ENCODE results near the gene PRC1.
"Not testable (repeated sequence)": the region's sequence is repeated elsewhere in the genome, so short reads cannot be mapped to it uniquely, and the experiment has no call there.

Gene PRC1

GRCh38 chr15:90932660-90932991 is 61.7 kb downstream of the PRC1 start:
- Histone ChIP-seq H3K27ac (peak overlapping the region; percentile 59 to 96), H3K4me3 (peak overlapping the region; percentile 97)
- TF ChIP-seq CTCF (IDR thresholded peaks at IDR 0.05): no peak
- no peak for DNase-seq (ENCODE audit: low spot score)

GRCh38 chr15:90931828-90932659 is 62.3 kb downstream of the PRC1 start, which contains the start of gene HDDC3:
TSS of gene HDDC3 (minus strand) at chr15:90932549. CDS start at chr15:90932540, 9 bp downstream.
- Histone ChIP-seq H3K4me3 (peak within 1 kb of the TSS; percentile 97), H3K27ac (peak within 1 kb of the TSS; percentile 59 to 96)
- peak; percentile 89 for DNase-seq (ENCODE audit: low spot score)
- TF ChIP-seq CTCF (IDR thresholded peaks at IDR 0.05): peak; percentile 85

- no peak for DNase-seq (ENCODE audit: low spot score)
- Histone ChIP-seq H3K4me3 (peak overlapping the region; percentile 97), H3K27ac (peak overlapping the region; percentile 59 to 96)
- TF ChIP-seq CTCF (IDR thresholded peaks at IDR 0.05): no peak
Observed at GRCh38 chr15:90931575-90931827, 62.8 kb downstream of the PRC1 start.

GRCh38 chr15:90930861-90931574 is 63.3 kb downstream of the PRC1 start:
- DNase-seq (ENCODE audit: low spot score): no peak
- Histone ChIP-seq H3K27ac (peak overlapping the region; percentile 84 to 96), H3K4me3 (peak overlapping the region; percentile 97)
- TF ChIP-seq CTCF (IDR thresholded peaks at IDR 0.05): no peak

GRCh38 chr15:90929246-90930019 is 64.9 kb downstream of the PRC1 start:
- Histone ChIP-seq H3K27ac (peak overlapping the region; percentile 84 to 96), H3K4me3 (peak overlapping the region; percentile 97)
- TF ChIP-seq CTCF (IDR thresholded peaks at IDR 0.05): no peak
- DNase-seq (ENCODE audit: low spot score): no peak

GRCh38 chr15:90928106-90928505 is 66.2 kb downstream of the PRC1 start:
- H3K4me3 ChIP-seq; DNase-seq (ENCODE audit: low spot score); H3K27ac ChIP-seq: not testable (repeated sequence)

GRCh38 chr15:90926766-90927165 is 67.6 kb downstream of the PRC1 start:
- not testable (repeated sequence) for H3K4me3 ChIP-seq; H3K27ac ChIP-seq; DNase-seq (ENCODE audit: low spot score)
